ENCODE results near the gene ABL1. TPM values are rescaled to one million over a fixed set of nuclear protein-coding genes. Genes with fewer than 3 reads are reported as not detected.
A peak's percentile ranks its signal among the peaks of the same experiment; 100 is the strongest.

Gene ABL1
- total RNA-seq, 2 experiments from 2014 or later, result 31.7 to 34.1 TPM

DNA sequence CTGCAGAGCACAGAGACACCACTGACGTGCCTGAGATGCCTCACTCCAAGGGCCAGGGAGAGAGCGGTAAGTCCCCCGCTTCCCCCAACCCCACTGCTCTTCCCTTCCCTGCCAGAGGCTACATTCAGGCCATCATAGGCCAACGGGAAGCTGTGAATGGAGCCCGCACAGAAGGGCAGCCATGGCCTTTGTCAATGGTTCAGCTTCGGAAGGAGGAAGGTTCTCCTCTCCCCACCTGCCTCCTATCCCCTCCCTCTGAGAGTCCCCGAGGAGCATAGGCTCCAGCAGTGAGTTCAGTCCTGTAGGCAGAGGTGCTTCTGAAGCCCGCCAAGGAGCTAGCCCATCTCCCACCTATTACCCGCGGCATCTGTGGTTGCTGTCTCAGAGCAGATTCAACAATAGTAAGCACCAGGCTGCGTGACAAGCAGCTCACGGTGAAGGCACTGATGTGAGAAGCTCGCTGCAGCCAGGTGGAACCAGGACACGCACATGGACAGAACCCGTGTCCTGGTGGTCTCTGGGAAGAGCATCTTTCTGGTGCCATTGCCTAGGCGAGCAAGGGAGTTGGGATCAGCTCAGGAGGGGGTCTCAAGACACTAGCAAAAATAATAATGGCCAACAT is 45.7 kb downstream of the ABL1 start:
- Mint-ChIP-seq H3K27ac (no peak overlapping the region), H3K27me3 (ENCODE audit: low read depth) (no peaks in the 10 kb centered on the region), H3K4me3 (no peak overlapping the region), H3K36me3 (ENCODE audit: low read depth) (peaks cover 10% of the 10 kb centered on the region), H3K9me3 (ENCODE audit: insufficient read depth) (no peaks in the 10 kb centered on the region), H3K4me1 (ENCODE audit: low read depth) (no peaks in the 10 kb centered on the region)
- POLR2A ChIA-PET, result no interaction called here
- DNase-seq (no peak), ATAC-seq (no peak)
- CTCF ChIA-PET, result interaction anchor here (1.1 kb wide), 1 partner anchor 14 kb away, joined by 3 read pairs; no protein-coding TSS in a partner anchor

DNA sequence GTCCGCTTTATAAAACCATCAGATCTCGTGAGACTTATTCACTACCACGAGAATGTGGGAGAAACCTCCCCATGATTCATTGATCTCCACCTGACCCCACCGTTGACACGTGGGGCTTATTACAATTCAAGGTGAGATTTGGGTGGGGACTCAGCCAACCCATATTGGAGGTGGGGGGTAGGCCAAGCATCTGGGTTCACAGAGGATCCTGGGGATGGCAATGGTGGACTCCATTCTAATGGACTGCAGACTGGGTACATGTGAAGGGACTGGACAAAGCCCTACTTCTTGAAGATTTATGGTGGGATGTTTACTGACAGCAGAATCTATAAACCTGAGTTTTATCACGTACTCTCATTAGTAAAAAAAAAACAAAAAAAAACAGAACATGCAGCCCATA is 46.5 kb downstream of the ABL1 start:
- peaks cover 12% of the 10 kb centered on the region for H3K36me3 Mint-ChIP-seq (ENCODE audit: low read depth)
- no peak overlapping the region for H3K4me3 Mint-ChIP-seq
- CTCF ChIA-PET, result interaction anchor here (1.1 kb wide), 1 partner anchor 15 kb away, joined by 3 read pairs; no protein-coding TSS in a partner anchor
- H3K4me1 Mint-ChIP-seq (ENCODE audit: low read depth), result no peaks in the 10 kb centered on the region
- H3K9me3 Mint-ChIP-seq (ENCODE audit: insufficient read depth), result no peaks in the 10 kb centered on the region
- H3K27me3 Mint-ChIP-seq (ENCODE audit: low read depth), result no peaks in the 10 kb centered on the region
- POLR2A ChIA-PET, result no interaction called here
- DNase-seq (no peak), ATAC-seq (no peak)
- no peak overlapping the region for H3K27ac Mint-ChIP-seq

DNA sequence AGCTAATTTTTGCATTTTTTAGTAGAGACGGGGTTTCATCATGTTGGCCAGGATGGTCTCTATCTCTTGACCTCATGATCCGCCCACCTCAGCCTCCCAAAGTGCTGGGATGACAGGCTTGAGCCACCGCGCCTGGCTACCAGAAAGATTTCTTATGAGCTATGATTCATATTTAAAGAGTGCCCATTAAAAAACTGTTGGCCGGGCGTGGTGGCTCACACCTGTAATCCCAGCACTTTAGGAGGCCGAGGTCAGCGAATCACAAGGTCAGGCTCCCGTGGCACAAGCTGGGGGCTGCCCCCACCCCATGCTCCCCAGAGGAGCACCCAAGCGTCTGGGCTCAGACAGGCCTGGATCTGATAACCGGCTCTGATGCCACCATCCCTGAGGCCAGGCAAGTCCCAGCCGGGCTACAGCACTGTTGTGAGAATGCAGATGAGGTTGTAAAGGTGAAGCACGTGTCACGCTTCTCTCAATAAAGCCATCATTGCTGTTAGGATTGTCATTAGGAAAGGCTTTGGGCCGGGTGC is 47.7 kb downstream of the ABL1 start:
- Mint-ChIP-seq H3K4me3 (no peak overlapping the region), H3K27me3 (ENCODE audit: low read depth) (no peaks in the 10 kb centered on the region), H3K9me3 (ENCODE audit: insufficient read depth) (no peaks in the 10 kb centered on the region), H3K27ac (no peak overlapping the region), H3K4me1 (ENCODE audit: low read depth) (no peaks in the 10 kb centered on the region), H3K36me3 (ENCODE audit: low read depth) (peaks cover 12% of the 10 kb centered on the region)
- ChIA-PET POLR2A (interaction anchor here (0.6 to 1.1 kb wide), 2 partner anchors 216 to 242 kb away, joined by 3 to 4 read pairs; partner anchors contain the start of gene NUP214), CTCF (interaction anchor here (1.0 to 1.3 kb wide), 2 partner anchors 13 to 17 kb away, joined by 5 to 7 read pairs; no protein-coding TSS in a partner anchor)
- ATAC-seq (no peak), DNase-seq (no peak)

DNA sequence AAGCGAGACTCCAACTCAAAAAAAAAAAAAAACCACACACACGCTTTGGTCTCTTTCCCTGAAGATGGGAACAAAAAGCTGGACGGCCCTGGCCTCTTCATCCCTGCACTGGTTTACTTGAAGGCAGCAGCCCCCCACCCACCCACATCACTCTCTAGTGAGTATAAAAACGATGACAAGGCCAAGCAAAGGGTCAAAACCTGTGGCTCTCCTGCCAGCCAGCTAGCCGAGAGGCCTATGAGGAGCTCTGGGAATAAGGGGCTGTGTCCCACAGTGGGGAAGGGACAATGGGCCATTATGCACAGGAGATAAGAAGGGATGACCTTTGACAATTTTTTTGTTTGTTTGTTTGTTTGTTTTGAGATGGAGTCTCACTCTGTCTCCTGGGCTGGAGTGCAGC is 48.4 kb downstream of the ABL1 start:
- Mint-ChIP-seq H3K4me1 (ENCODE audit: low read depth) (no peaks in the 10 kb centered on the region), H3K4me3 (no peak overlapping the region), H3K27ac (no peak overlapping the region), H3K36me3 (ENCODE audit: low read depth) (peaks cover 12% of the 10 kb centered on the region), H3K27me3 (ENCODE audit: low read depth) (no peaks in the 10 kb centered on the region), H3K9me3 (ENCODE audit: insufficient read depth) (no peaks in the 10 kb centered on the region)
- CTCF ChIA-PET, result no interaction called here
- POLR2A ChIA-PET, result interaction anchor here (0.6 kb wide), 1 partner anchor 217 kb away, joined by 3 read pairs; no protein-coding TSS in a partner anchor
- ATAC-seq (no peak), DNase-seq (no peak)

DNA sequence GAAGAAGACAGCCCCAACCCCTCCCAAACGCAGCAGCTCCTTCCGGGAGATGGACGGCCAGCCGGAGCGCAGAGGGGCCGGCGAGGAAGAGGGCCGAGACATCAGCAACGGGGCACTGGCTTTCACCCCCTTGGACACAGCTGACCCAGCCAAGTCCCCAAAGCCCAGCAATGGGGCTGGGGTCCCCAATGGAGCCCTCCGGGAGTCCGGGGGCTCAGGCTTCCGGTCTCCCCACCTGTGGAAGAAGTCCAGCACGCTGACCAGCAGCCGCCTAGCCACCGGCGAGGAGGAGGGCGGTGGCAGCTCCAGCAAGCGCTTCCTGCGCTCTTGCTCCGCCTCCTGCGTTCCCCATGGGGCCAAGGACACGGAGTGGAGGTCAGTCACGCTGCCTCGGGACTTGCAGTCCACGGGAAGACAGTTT is 49.1 kb downstream of the ABL1 start:
- no peak overlapping the region for H3K4me3 Mint-ChIP-seq

DNA sequence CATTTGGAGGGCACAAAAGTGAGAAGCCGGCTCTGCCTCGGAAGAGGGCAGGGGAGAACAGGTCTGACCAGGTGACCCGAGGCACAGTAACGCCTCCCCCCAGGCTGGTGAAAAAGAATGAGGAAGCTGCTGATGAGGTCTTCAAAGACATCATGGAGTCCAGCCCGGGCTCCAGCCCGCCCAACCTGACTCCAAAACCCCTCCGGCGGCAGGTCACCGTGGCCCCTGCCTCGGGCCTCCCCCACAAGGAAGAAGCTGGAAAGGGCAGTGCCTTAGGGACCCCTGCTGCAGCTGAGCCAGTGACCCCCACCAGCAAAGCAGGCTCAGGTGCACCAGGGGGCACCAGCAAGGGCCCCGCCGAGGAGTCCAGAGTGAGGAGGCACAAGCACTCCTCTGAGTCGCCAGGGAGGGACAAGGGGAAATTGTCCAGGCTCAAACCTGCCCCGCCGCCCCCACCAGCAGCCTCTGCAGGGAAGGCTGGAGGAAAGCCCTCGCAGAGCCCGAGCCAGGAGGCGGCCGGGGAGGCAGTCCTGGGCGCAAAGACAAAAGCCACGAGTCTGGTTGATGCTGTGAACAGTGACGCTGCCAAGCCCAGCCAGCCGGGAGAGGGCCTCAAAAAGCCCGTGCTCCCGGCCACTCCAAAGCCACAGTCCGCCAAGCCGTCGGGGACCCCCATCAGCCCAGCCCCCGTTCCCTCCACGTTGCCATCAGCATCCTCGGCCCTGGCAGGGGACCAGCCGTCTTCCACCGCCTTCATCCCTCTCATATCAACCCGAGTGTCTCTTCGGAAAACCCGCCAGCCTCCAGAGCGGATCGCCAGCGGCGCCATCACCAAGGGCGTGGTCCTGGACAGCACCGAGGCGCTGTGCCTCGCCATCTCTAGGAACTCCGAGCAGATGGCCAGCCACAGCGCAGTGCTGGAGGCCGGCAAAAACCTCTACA is 49.8 kb downstream of the ABL1 start:
- H3K4me3 Mint-ChIP-seq, result no peak overlapping the region
- no peak for ATAC-seq

More for the DNA sequence above, 49.1 kb downstream of the ABL1 start:
- no peaks in the 10 kb centered on the region for H3K27me3 Mint-ChIP-seq (ENCODE audit: low read depth)
- ATAC-seq, result no peak
- no peak for DNase-seq
- H3K27ac Mint-ChIP-seq, result no peak overlapping the region
- H3K4me1 Mint-ChIP-seq (ENCODE audit: low read depth), result no peaks in the 10 kb centered on the region
- peaks cover 11% of the 10 kb centered on the region for H3K36me3 Mint-ChIP-seq (ENCODE audit: low read depth)
- H3K9me3 Mint-ChIP-seq (ENCODE audit: insufficient read depth), result no peaks in the 10 kb centered on the region
- ChIA-PET POLR2A (no interaction called here), CTCF (no interaction called here)

DNA sequence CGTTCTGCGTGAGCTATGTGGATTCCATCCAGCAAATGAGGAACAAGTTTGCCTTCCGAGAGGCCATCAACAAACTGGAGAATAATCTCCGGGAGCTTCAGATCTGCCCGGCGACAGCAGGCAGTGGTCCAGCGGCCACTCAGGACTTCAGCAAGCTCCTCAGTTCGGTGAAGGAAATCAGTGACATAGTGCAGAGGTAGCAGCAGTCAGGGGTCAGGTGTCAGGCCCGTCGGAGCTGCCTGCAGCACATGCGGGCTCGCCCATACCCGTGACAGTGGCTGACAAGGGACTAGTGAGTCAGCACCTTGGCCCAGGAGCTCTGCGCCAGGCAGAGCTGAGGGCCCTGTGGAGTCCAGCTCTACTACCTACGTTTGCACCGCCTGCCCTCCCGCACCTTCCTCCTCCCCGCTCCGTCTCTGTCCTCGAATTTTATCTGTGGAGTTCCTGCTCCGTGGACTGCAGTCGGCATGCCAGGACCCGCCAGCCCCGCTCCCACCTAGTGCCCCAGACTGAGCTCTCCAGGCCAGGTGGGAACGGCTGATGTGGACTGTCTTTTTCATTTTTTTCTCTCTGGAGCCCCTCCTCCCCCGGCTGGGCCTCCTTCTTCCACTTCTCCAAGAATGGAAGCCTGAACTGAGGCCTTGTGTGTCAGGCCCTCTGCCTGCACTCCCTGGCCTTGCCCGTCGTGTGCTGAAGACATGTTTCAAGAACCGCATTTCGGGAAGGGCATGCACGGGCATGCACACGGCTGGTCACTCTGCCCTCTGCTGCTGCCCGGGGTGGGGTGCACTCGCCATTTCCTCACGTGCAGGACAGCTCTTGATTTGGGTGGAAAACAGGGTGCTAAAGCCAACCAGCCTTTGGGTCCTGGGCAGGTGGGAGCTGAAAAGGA is 50.7 kb downstream of the ABL1 start:
- no peaks in the 10 kb centered on the region for H3K4me1 Mint-ChIP-seq (ENCODE audit: low read depth)
- POLR2A ChIA-PET, result no interaction called here
- ATAC-seq, result no peak

More for the DNA sequence above, 49.8 kb downstream of the ABL1 start:
- Mint-ChIP-seq H3K27ac (no peak overlapping the region), H3K4me1 (ENCODE audit: low read depth) (no peaks in the 10 kb centered on the region), H3K36me3 (ENCODE audit: low read depth) (peaks cover 8% of the 10 kb centered on the region), H3K9me3 (ENCODE audit: insufficient read depth) (no peaks in the 10 kb centered on the region), H3K27me3 (ENCODE audit: low read depth) (no peaks in the 10 kb centered on the region)
- ChIA-PET POLR2A (no interaction called here), CTCF (no interaction called here)
- no peak for DNase-seq

DNA sequence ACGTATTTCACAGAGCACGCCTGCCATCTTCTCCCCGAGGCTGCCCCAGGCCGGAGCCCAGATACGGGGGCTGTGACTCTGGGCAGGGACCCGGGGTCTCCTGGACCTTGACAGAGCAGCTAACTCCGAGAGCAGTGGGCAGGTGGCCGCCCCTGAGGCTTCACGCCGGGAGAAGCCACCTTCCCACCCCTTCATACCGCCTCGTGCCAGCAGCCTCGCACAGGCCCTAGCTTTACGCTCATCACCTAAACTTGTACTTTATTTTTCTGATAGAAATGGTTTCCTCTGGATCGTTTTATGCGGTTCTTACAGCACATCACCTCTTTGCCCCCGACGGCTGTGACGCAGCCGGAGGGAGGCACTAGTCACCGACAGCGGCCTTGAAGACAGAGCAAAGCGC is 51.9 kb downstream of the ABL1 start:
- no peaks in the 10 kb centered on the region for H3K4me1 Mint-ChIP-seq (ENCODE audit: low read depth)
- no peak overlapping the region for H3K27ac Mint-ChIP-seq
- CTCF ChIA-PET, result no interaction called here
- H3K4me3 Mint-ChIP-seq, result no peak overlapping the region
- no peaks in the 10 kb centered on the region for H3K9me3 Mint-ChIP-seq (ENCODE audit: insufficient read depth)
- POLR2A ChIA-PET, result no interaction called here
- no peaks in the 10 kb centered on the region for H3K27me3 Mint-ChIP-seq (ENCODE audit: low read depth)
- no peak for DNase-seq
- peaks cover 2% of the 10 kb centered on the region for H3K36me3 Mint-ChIP-seq (ENCODE audit: low read depth)
- no peak for ATAC-seq

More for the DNA sequence above, 50.7 kb downstream of the ABL1 start:
- no peak overlapping the region for H3K4me3 Mint-ChIP-seq
- peak overlapping the region; percentile 67 for H3K27ac Mint-ChIP-seq
- CTCF ChIA-PET, result no interaction called here
- no peaks in the 10 kb centered on the region for H3K27me3 Mint-ChIP-seq (ENCODE audit: low read depth)
- no peaks in the 10 kb centered on the region for H3K9me3 Mint-ChIP-seq (ENCODE audit: insufficient read depth)
- H3K36me3 Mint-ChIP-seq (ENCODE audit: low read depth), result peaks cover 8% of the 10 kb centered on the region
- no peak for DNase-seq

DNA sequence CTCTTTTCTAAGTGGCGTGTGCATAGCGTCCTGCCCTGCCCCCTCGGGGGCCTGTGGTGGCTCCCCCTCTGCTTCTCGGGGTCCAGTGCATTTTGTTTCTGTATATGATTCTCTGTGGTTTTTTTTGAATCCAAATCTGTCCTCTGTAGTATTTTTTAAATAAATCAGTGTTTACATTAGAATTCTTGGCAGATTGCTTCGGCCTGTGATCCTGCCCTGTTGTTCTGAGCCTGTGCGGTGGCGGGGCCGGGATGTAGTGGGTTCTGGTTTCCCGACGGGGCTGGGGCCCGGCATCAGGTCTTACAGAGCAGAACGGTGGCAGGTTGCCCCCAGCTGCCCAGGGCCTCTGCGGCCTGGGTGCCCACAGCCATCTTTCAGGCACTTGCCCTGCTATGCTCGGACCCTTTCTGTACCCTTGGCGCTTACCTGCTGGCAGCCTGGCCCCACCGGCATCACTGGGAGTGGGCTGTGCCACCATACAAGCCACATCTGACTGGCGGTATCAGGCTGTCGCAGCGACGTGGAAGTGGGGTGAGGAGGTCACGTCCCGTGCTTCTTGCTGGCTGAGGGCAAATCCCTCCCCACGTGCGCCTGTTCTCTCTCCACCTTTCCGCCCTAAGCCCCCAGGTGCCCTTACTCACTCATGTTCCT is 52.6 kb downstream of the ABL1 start:
- DNase-seq (no peak), ATAC-seq (no peak)
- ChIA-PET POLR2A (no interaction called here), CTCF (no interaction called here)
- H3K27ac Mint-ChIP-seq, result no peak overlapping the region
- H3K4me1 Mint-ChIP-seq (ENCODE audit: low read depth), result no peaks in the 10 kb centered on the region
- no peaks in the 10 kb centered on the region for H3K27me3 Mint-ChIP-seq (ENCODE audit: low read depth)
- H3K9me3 Mint-ChIP-seq (ENCODE audit: insufficient read depth), result no peaks in the 10 kb centered on the region
- H3K4me3 Mint-ChIP-seq, result no peak overlapping the region
- peaks cover 2% of the 10 kb centered on the region for H3K36me3 Mint-ChIP-seq (ENCODE audit: low read depth)

DNA sequence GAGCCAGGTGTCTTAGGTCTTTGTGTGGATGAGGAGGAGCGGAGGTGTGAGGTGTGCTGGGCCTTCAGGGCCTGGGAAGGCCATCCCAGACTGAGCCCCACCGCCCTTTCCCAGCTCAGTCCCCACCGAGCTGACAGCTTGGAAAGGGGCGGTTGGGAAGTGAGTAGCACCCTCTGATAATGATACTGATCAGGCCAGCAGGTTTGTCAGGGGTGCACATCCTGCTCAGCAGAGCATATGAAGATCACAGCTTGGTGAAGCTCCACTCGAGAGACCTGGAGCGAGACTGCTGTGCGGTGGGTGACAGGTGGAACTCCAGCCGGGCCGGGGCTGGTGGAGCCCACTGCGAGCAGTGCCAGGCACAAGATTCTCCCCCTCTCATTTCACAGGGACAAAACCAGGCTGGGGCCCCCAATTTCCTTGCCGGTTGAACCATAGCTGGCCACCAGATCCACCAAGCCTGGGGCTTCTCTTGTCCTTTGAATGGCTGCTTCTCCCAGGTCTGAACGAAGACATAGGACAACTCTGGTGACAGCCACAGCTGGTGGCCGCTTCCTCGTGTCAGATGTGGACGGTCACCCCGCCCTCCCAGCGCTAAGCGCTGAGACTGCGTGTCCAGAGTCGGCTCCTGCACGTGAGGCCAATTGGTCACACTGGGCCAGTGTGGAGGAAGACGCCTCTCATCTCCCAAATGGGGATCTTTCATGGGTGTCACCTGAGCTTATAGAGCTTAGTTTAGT is 53.3 kb downstream of the ABL1 start:
- CTCF ChIA-PET, result no interaction called here
- no peaks in the 10 kb centered on the region for H3K27me3 Mint-ChIP-seq (ENCODE audit: low read depth)
- no peak overlapping the region for H3K4me3 Mint-ChIP-seq

More for the DNA sequence above, 53.3 kb downstream of the ABL1 start:
- Mint-ChIP-seq H3K9me3 (ENCODE audit: insufficient read depth) (no peaks in the 10 kb centered on the region), H3K4me1 (ENCODE audit: low read depth) (no peaks in the 10 kb centered on the region), H3K27ac (no peak overlapping the region), H3K36me3 (ENCODE audit: low read depth) (peaks cover 2% of the 10 kb centered on the region)
- POLR2A ChIA-PET, result no interaction called here
- ATAC-seq (no peak), DNase-seq (no peak)

Measured in activated CD8-positive, alpha-beta T cell treated with anti-CD3 and anti-CD28 coated beads, Interleukin-2, amount 10 ng/mL, durations not matched to agents 7 days and 5 days (primary cell).